ENCODE data around the gene FTL. TPM values are rescaled to one million over a fixed set of nuclear protein-coding genes. Genes with fewer than 3 reads are reported as not detected.

FTL gene
- total RNA-seq, 1 donor = 5,494 TPM

- H3K4me3 ChIP-seq (ENCODE audit: low read depth, low read length) = peak overlapping the region; percentile 93
- DNase-seq (ENCODE audit: low read depth) = peak; percentile 84
- no peak for TF ChIP-seq CTCF (IDR thresholded peaks at IDR 0.05; ENCODE audit: insufficient read depth, low read length)
These were observed 26.9 kb downstream of the FTL start for GRCh38 chr19:48991873-48992580.

GRCh38 chr19:48992581-48993174 is 27.6 kb downstream of the FTL start:
- no peak for TF ChIP-seq CTCF (IDR thresholded peaks at IDR 0.05; ENCODE audit: insufficient read depth, low read length)
- DNase-seq (ENCODE audit: low read depth) = no peak
- peak overlapping the region; percentile 93 for H3K4me3 ChIP-seq (ENCODE audit: low read depth, low read length)

GRCh38 chr19:48993175-48994034 is 28.3 kb downstream of the FTL start, which contains the start of the genes GYS1 and RUVBL2:
GYS1 (minus strand) TSS chr19:48993309; CDS start chr19:48993112, 197 bp downstream.
RUVBL2 (plus strand) TSS chr19:48993887; CDS start chr19:48993912, 25 bp downstream.
- H3K4me3 ChIP-seq (ENCODE audit: low read depth, low read length) = peak within 1 kb of the TSS; percentile 96
- peak; percentile 94 for TF ChIP-seq CTCF (IDR thresholded peaks at IDR 0.05; ENCODE audit: insufficient read depth, low read length)
- DNase-seq (ENCODE audit: low read depth) = peak; percentile 100

- no peak for TF ChIP-seq CTCF (IDR thresholded peaks at IDR 0.05; ENCODE audit: insufficient read depth, low read length)
- H3K4me3 ChIP-seq (ENCODE audit: low read depth, low read length) = peak overlapping the region; percentile 96
- DNase-seq (ENCODE audit: low read depth) = no peak
These were observed 28.9 kb downstream of the FTL start for GRCh38 chr19:48994035-48994386.

GRCh38 chr19:48997972-48998371 is 32.9 kb downstream of the FTL start:
- no peak overlapping the region for H3K4me3 ChIP-seq (ENCODE audit: low read depth, low read length)
- DNase-seq (ENCODE audit: low read depth) = peak; percentile 46
- TF ChIP-seq CTCF (IDR thresholded peaks at IDR 0.05; ENCODE audit: insufficient read depth, low read length) = peak; percentile 55

GRCh38 chr19:48999481-49000325 is 34.6 kb downstream of the FTL start:
- TF ChIP-seq CTCF (IDR thresholded peaks at IDR 0.05; ENCODE audit: insufficient read depth, low read length) = peak; percentile 78
- DNase-seq (ENCODE audit: low read depth) = peak; percentile 70
- H3K4me3 ChIP-seq (ENCODE audit: low read depth, low read length) = no peak overlapping the region

Data from fibroblast of the aortic adventitia (primary cell).